CD4-positive, alpha-beta T cell (primary cell): ENCODE results near the gene ADAM22. TPM values are rescaled to one million over a fixed set of nuclear protein-coding genes. Genes with fewer than 3 reads are reported as not detected.

Source experiments
- ATAC-seq: fragments of 200-7000 bp; cut with Tn5 transposase; one replicate; pipeline ENCODE4 v1.10.0; 2022; ENCODE audit warnings: mild to moderate bottlenecking; ENCODE audit not compliant: poor library complexity
- CTCF ChIA-PET: fragments of 350-600 bp; sonication (Branson Sonifier 250); formaldehyde crosslinking; loops from one replicate; lab custom pipeline; 2021; ENCODE audit warnings: antibody characterized with exemption, inconsistent platforms; lab: Charles Lee
- POLR2A ChIA-PET: fragments of 350-600 bp; sonication (Branson Sonifier 250); formaldehyde crosslinking; loops from one replicate; lab custom pipeline; 2021; ENCODE audit warnings: antibody characterized with exemption, inconsistent platforms; lab: Charles Lee
- DNase-seq, 14 experiments: peaks; one replicate each; pipeline ENCODE4 v3.0.0-alpha.2; 2013 to 2020; ENCODE audit warnings: mixed read lengths in 2 of 14
- H3K27ac ChIP-seq, 2 donors: one replicate each; pipeline versions ENCODE4 v1.5.1 to v1.7.0; 2013; ENCODE audit warnings: low read length in 2 of 2, low read depth in 1 of 2, mild to moderate bottlenecking in 1 of 2
- H3K27me3 ChIP-seq, 2 experiments: 1 replicate in 1 of 2; 2 replicates in 1 of 2; pipeline versions ENCODE4 v1.6.1 to v1.7.0; 2013; ENCODE audit warnings: low read length in 2 of 2, control low read depth in 1 of 2, mild to moderate bottlenecking in 1 of 2, moderate library complexity in 1 of 2; ENCODE audit not compliant: insufficient read depth in 2 of 2, control insufficient read depth in 1 of 2
- H3K36me3 ChIP-seq: one replicate; pipeline ENCODE4 v1.6.1; 2013; ENCODE audit warnings: low read length, control low read depth; ENCODE audit not compliant: insufficient read depth
- H3K4me1 ChIP-seq: one replicate; pipeline ENCODE4 v1.6.1; 2013; ENCODE audit warnings: low read length, control low read depth; ENCODE audit not compliant: insufficient read depth
- H3K4me3 ChIP-seq: one replicate; pipeline ENCODE4 v1.5.1; 2013; ENCODE audit warnings: mild to moderate bottlenecking, low read length, moderate library complexity
- H3K9me3 ChIP-seq, 2 experiments: 1 replicate in 1 of 2; 2 replicates in 1 of 2; pipeline versions ENCODE4 v1.6.1 to v1.7.0; 2013; ENCODE audit warnings: low read length in 2 of 2, mild to moderate bottlenecking in 2 of 2, control low read depth in 1 of 2, moderate library complexity in 1 of 2; ENCODE audit not compliant: control insufficient read depth in 1 of 2, insufficient read depth in 1 of 2
- H3K27ac Mint-ChIP-seq: one replicate; pipeline ENCODE4 v1.8.0; 2020; ENCODE audit warnings: mixed read lengths
- H3K27me3 Mint-ChIP-seq: one replicate; pipeline ENCODE4 v1.8.0; 2021; ENCODE audit warnings: mixed read lengths
- H3K36me3 Mint-ChIP-seq: one replicate; pipeline ENCODE4 v1.8.0; 2021; ENCODE audit warnings: low read depth, mixed read lengths
- H3K4me1 Mint-ChIP-seq: one replicate; pipeline ENCODE4 v1.8.0; 2021; ENCODE audit warnings: low read depth, mixed read lengths
- H3K4me3 Mint-ChIP-seq: one replicate; pipeline ENCODE4 v1.8.0; 2020; ENCODE audit warnings: mild to moderate bottlenecking, mixed read lengths
- H3K9me3 Mint-ChIP-seq: one replicate; pipeline ENCODE4 v1.8.0; 2020; ENCODE audit warnings: mixed read lengths
- CTCF ChIP-seq: fragments of 200-600 bp; IDR thresholded peaks from one replicate; pipeline ENCODE4 v1.8.0; 2022; ENCODE audit warnings: antibody characterized with exemption, mild to moderate bottlenecking
- intact Hi-C, 2 experiments: fragments of 100-400 bp; cut with DNase I in 1 of 2; cut with micrococcal nuclease in 1 of 2; formaldehyde crosslinking; loops; one replicate each; pipeline versions ENCODE4 v1.15.1 to v1.9.0; 2023 to 2025; cut with DNase I, micrococcal nuclease
- total RNA-seq, 174 experiments: library from RNA in 2 of 174; stranded (reverse) in 2 of 174; gene quantifications; one replicate each; pipeline ENCODE4 v1.2.3 and lab custom pipeline; 2021 to 2026

Gene ADAM22
- total RNA-seq, 2 experiments from 2014 or later: 0.60 to 0.64 TPM

- ATAC-seq: no peak
- intact Hi-C loops: no loop called here
- no peaks in the 10 kb centered on the region for H3K9me3 Mint-ChIP-seq
- Histone ChIP-seq H3K27ac (no peak overlapping the region), H3K9me3 (no peaks in the 10 kb centered on the region), H3K27me3 (no peaks in the 10 kb centered on the region), H3K4me3 (no peak overlapping the region), H3K36me3 (no peaks in the 10 kb centered on the region), H3K4me1 (no peaks in the 10 kb centered on the region)
- TF ChIP-seq CTCF: no peak
- ChIA-PET POLR2A (no interaction called here), CTCF (no interaction called here)
- H3K36me3 Mint-ChIP-seq: no peaks in the 10 kb centered on the region
- DNase-seq: no peak
- H3K4me1 Mint-ChIP-seq: no peaks in the 10 kb centered on the region
- H3K4me3 Mint-ChIP-seq: no peak overlapping the region
- H3K27ac Mint-ChIP-seq: no peak overlapping the region
- H3K27me3 Mint-ChIP-seq: no peaks in the 10 kb centered on the region
Measured at GRCh38 chr7:88101769-88102168, 167.7 kb downstream of the ADAM22 start.

- CTCF ChIA-PET: interaction anchor here (1.1 kb wide), 1 partner anchor 10 kb away, joined by 3 read pairs; no protein-coding TSS in a partner anchor
Measured at GRCh38 chr7:88102675-88103074, 168.6 kb downstream of the ADAM22 start.

GRCh38 chr7:88104732-88105131 is 170.7 kb downstream of the ADAM22 start:
- no peaks in the 10 kb centered on the region for H3K27me3 Mint-ChIP-seq
- no peak for DNase-seq
- H3K4me3 Mint-ChIP-seq: no peak overlapping the region
- ATAC-seq: no peak
- Histone ChIP-seq H3K4me1 (no peaks in the 10 kb centered on the region), H3K27ac (no peak overlapping the region), H3K36me3 (no peaks in the 10 kb centered on the region), H3K9me3 (no peaks in the 10 kb centered on the region), H3K27me3 (no peaks in the 10 kb centered on the region), H3K4me3 (no peak overlapping the region)
- H3K4me1 Mint-ChIP-seq: no peaks in the 10 kb centered on the region
- no peak for TF ChIP-seq CTCF
- ChIA-PET POLR2A (no interaction called here), CTCF (no interaction called here)
- intact Hi-C loops: no loop called here
- H3K27ac Mint-ChIP-seq: no peak overlapping the region
- no peaks in the 10 kb centered on the region for H3K9me3 Mint-ChIP-seq
- H3K36me3 Mint-ChIP-seq: no peaks in the 10 kb centered on the region

More at GRCh38 chr7:88102675-88103074, 168.6 kb downstream of the ADAM22 start:
- no peaks in the 10 kb centered on the region for H3K9me3 ChIP-seq
- Mint-ChIP-seq H3K9me3 (no peaks in the 10 kb centered on the region), H3K27me3 (no peaks in the 10 kb centered on the region), H3K36me3 (no peaks in the 10 kb centered on the region), H3K27ac (no peak overlapping the region), H3K4me1 (no peaks in the 10 kb centered on the region), H3K4me3 (no peak overlapping the region)
- intact Hi-C loops: no loop called here
- POLR2A ChIA-PET: no interaction called here
- no peaks in the 10 kb centered on the region for H3K27me3 ChIP-seq
- H3K4me3 ChIP-seq: no peak overlapping the region
- no peaks in the 10 kb centered on the region for H3K36me3 ChIP-seq
- ATAC-seq (no peak), DNase-seq (no peak)
- H3K27ac ChIP-seq: no peak overlapping the region
- TF ChIP-seq CTCF: no peak
- no peaks in the 10 kb centered on the region for H3K4me1 ChIP-seq
